ENCODE results near the gene CATSPERZ.

CATSPERZ gene

DNA sequence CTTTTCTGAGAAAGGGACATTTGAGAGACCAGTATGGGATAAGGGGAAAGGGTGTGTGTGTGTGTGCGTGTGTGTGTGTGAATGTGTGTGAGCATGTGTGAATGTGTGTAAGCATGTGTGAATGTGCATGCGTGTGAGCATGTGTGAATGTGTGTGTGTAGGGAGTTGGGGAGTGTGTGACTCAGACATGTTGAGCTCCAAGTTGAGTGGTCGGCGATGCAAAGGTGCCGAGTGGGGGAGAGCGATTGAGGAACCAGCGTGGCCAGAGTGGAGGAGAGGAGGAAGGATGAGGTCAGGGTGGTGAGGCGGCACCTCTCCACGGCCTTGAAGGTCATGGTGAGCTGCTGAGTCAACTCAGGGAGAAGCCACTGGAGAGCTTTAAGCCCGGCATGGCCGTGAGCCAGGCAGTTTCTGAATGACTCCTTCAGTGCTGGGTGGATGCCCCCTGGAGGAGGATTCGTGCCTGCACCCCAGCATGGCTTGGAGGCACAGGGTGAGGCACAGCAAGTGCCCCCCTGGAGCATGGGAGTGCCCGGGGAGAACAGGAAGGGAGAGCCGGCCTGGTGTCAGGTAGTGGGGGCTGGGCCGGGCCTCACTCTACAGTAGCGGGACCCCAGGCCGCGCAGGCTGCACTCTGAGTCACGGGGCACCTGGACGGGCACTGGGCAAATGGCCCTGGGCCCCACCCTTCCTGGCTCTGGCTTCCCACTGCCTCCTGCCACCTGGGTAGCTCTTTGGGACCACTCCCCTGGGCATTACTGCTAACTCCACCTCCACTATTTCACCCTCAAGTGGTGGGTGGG is 31.6 kb downstream of the CATSPERZ start:
- in situ Hi-C loops (cut with HindIII; ENCODE audit: low pct_ligation_motif_present, low pct_unique_long_range_greater_than_20kb, low sequenced_read_pairs): no loop called here
- DNase-seq: peak; percentile 94

DNA sequence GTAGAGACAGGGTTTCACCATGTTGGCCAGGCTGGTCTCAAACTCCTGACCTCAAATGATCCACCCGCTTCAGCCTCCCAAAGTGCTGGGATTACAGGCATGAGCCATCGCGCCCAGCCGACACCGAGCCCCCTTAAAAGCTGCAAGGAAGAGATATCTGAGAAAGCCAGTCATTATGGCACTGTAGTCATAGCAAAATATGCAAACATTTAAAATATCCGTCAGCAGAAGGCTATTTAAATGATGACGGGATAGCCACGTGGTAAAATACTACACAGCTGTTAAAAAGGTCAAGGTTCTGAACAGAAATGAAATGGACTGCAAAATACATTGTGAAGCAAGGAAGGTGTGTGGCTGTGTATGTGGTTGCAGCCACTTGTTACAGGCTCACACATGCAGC is 33.4 kb downstream of the CATSPERZ start:
- in situ Hi-C loops (cut with HindIII; ENCODE audit: low pct_ligation_motif_present, low pct_unique_long_range_greater_than_20kb, low sequenced_read_pairs): no loop called here
- no peak for DNase-seq

DNA sequence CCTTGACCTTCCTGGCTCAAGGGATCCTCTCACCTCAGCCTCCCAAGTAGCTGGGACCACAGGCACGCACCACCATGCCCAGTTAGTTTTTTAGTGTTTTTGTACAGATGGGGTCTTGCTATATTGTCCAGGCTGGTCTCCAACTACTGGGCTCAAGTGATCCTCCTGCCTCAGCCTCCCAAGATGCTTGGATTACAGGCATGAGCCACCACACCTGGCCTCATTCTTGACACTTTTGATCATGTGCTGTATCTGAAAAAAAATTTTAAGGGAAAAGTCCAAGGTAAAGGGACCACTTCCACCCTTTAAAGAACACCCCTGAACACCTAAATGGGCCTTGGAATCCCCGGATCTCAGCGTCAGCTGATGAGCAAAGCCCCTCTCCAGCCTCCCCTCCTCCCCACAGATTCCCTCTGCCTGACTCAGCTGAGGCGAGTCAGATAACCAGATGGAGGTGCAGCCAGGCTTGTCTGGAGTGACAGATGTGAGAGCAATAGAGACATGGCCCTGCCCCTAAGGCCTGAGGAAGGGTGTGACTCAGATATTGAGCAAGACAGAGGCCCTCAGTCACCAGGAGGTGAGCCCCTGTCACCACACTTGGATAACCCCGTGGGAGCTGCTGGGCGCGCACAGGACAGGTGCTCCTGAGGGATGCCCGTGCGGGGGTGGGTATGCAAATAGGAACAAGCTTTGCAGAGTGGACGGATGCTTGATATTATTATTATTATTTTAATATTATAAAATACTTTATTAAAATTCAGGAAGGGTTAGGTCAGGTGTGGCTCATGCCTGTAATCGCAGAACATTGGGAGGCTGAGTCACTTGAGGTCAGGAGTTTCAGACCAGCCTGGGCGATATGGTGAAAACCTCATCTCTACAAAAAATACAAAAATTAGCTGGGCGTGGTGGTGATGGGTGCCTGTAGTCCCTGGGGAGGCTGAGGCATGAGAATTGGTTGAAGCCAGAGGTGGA is 34.9 kb downstream of the CATSPERZ start:
- DNase-seq: peak; percentile 98
- in situ Hi-C loops (cut with HindIII; ENCODE audit: low pct_ligation_motif_present, low pct_unique_long_range_greater_than_20kb, low sequenced_read_pairs): no loop called here

DNA sequence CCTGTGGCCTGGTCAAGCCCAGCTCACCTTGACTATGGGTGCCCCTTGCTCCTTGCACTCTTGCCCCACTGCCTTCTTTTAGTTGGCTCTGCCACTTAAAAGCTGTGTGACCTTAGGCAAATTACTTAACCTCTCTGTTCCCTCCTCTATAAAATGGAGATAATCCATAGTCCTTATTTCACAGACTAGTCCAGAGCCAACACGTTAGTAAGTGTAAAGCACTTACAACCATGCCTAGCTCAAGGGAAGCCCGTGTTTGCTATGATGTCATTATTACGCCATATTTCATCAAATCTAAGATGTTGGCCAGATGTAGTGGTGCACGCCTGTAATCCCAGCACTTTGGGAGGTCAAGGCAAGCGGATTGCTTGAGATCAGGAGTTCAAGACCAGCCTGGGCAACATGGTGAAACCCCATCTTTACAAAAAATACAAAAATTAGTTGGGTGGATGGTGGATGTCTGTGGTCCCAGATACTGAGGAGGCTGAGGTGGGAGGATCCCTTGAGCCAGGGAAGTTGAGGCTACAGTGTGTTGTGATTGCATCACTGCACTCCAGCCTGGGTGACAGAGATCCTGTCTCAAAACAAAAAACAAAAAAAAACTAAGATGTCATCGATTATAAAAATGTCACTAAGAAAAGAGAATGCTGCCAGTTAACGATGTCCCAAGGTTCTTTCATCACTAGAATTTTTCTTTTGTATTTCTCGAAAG is 37.5 kb downstream of the CATSPERZ start:
- in situ Hi-C loops (cut with HindIII; ENCODE audit: low pct_ligation_motif_present, low pct_unique_long_range_greater_than_20kb, low sequenced_read_pairs): no loop called here
- no peak for DNase-seq

DNA sequence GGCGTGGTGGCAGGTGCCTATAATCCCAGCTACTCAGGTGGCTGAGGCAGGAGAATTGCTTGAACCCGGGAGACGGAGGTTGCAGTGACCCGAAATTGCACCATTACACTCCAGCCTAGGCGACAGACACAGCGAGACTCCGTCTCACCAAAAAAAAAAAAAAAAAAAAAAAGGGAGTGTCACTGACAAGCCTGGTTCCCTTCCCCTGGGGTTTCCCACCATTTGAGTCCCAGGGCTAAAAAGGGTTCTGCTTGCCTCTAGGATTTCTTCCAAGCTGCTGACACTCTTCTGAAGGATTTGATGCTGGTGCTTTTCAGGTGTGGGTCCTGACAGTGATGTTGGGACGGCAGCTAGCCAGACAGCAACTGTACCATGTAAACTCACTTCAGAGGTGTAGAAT is 38.6 kb downstream of the CATSPERZ start:
- no peak for DNase-seq
- in situ Hi-C loops (cut with HindIII; ENCODE audit: low pct_ligation_motif_present, low pct_unique_long_range_greater_than_20kb, low sequenced_read_pairs): no loop called here

DNA sequence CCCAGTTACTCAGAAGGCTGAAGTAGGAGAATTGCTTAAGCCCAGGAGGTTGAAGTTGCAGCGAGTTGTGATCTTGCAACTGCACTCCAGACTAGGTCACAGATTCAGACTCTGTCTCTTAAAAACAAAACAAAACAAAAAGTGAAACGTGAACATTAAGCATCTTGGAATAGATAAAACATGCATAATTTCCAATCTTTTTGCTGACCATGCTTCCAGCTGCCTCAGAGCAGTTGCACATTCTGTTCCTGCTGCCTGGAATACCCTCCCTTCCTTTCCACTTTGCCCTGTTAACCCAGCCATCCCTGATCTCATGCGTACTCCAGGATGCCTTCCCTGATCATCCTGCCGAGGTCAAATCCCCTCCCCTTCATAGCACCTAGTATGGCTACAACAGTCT is 39.1 kb downstream of the CATSPERZ start:
- DNase-seq: no peak
- in situ Hi-C loops (cut with HindIII; ENCODE audit: low pct_ligation_motif_present, low pct_unique_long_range_greater_than_20kb, low sequenced_read_pairs): no loop called here

DNA sequence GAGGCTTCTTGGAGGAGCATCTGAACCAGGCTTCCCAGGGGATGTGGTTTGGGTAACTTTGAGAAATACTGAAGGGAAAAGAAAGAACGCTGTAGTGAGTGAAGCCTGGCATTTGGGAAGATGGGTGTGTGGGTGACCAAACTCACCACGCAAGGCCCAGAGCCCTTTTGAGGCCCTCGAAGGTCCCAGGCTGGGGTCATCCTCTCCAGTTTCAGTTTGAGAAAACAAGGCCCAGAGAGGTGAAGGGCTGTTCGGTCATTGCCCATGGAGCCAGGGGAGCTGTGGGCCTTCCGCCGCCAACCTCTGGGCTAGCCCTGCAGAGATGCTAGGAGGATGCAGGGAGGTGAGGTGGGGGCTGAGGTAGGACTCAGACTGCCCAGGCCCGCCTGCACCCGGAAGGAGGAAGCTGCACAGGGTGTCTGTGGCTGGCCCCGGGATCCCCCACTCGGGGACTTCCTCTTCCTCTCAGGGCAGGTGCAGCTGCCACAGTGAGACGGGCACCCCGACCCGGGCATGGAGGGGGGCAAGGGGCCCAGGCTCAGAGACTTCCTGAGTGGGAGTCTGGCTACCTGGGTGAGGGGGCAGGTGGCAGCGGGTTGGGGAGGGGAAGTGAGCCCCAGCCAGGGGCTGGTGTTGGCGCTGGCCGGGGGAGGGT is 39.7 kb downstream of the CATSPERZ start, which contains the start of gene CCDC88B:
CCDC88B (plus strand) TSS at position 451 of the 655 bp plus-strand sequence; CDS start at position 514, 63 bp downstream.
- DNase-seq: no peak
- in situ Hi-C loops (cut with HindIII; ENCODE audit: low pct_ligation_motif_present, low pct_unique_long_range_greater_than_20kb, low sequenced_read_pairs): no loop called here

DNA sequence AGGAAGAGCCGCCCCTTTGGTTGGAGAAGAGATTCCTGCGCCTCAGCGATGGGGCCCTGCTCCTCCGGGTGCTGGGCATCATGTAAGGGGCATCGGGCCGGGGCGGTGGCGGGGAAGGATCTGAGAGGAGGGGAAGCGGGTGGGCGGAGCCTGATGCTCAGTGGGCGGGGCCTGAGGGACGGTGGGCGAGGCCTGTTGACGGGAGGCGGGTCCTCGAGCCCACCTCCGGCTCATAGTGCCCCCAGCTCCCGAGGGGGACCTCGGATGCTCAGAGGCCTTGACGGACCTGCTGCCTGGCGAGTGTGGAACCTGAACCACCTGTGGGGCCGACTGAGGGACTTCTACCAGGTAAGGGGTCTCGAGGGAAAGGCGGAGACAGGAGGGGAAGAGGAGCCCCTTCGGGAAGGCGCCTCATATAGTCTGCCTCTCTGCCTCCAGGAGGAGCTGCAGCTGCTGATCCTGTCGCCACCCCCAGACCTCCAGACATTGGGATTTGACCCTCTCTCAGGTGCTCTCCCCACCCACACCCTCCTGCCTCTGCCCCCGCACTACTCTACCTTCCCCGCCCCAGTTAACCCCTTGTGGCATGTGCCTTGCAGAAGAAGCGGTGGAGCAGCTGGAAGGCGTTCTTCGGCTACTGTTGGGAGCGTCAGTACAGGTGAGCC is 40.6 kb downstream of the CATSPERZ start:
- in situ Hi-C loops (cut with HindIII; ENCODE audit: low pct_ligation_motif_present, low pct_unique_long_range_greater_than_20kb, low sequenced_read_pairs): no loop called here
- DNase-seq: no peak

DNA sequence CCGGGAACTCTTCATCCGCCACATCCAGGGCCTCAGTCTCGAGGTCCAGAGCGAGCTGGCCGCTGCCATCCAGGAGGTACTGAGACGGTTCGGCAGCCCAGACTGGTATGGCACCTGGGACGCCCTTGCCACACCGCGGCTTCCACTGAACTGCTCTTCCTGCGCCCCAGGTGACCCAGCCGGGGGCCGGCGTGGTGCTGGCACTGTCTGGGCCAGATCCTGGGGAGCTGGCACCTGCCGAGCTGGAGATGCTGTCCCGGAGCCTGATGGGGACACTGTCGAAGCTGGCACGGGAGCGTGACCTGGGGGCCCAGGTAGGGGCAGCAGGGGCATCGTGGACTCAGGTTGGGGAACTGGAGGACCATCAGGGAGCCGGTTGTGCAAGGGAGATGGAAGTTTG is 41.3 kb downstream of the CATSPERZ start:
- in situ Hi-C loops (cut with HindIII; ENCODE audit: low pct_ligation_motif_present, low pct_unique_long_range_greater_than_20kb, low sequenced_read_pairs): no loop called here
- DNase-seq: no peak

DNA sequence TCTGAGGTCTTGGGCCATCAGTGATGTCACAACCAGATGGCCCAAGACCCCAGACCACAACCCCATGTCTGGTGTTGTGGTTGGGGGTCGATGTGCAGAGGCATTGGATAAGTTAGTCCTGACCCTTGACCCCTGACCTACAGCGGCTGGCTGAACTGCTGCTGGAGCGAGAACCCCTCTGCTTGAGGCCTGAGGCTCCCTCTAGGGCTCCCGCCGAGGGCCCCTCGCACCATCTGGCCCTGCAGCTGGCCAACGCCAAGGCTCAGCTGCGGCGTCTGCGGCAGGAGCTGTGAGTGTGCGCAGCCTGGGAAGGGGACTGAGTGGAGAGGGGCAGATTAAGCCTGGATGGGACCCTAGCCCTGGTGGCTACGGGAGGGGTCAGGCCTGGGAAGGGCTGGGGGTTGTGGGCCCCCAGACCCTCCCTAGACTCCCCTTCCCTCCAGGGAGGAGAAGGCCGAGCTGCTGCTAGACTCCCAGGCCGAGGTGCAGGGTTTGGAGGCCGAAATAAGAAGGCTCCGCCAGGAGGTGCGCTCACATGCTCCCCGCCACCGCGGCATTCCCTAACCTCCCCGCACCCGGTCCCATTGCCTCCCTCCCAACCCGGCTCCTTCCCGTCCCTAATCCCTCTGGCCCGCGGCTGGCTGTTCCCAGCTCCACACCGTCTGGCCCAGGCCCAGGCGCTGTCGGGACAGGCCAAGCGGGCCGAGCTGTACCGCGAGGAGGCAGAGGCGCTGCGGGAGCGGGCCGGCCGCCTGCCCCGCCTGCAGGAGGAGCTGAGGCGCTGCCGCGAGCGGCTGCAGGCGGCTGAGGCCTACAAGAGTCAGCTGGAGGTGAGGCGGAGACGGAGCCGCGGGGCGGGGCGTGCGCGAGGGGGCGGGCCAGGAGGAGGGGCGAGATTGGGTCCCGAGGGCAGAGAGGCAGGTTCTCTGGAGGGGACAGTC is 42.0 kb downstream of the CATSPERZ start:
- DNase-seq: peak; percentile 85
- in situ Hi-C loops (cut with HindIII; ENCODE audit: low pct_ligation_motif_present, low pct_unique_long_range_greater_than_20kb, low sequenced_read_pairs): no loop called here

DNA sequence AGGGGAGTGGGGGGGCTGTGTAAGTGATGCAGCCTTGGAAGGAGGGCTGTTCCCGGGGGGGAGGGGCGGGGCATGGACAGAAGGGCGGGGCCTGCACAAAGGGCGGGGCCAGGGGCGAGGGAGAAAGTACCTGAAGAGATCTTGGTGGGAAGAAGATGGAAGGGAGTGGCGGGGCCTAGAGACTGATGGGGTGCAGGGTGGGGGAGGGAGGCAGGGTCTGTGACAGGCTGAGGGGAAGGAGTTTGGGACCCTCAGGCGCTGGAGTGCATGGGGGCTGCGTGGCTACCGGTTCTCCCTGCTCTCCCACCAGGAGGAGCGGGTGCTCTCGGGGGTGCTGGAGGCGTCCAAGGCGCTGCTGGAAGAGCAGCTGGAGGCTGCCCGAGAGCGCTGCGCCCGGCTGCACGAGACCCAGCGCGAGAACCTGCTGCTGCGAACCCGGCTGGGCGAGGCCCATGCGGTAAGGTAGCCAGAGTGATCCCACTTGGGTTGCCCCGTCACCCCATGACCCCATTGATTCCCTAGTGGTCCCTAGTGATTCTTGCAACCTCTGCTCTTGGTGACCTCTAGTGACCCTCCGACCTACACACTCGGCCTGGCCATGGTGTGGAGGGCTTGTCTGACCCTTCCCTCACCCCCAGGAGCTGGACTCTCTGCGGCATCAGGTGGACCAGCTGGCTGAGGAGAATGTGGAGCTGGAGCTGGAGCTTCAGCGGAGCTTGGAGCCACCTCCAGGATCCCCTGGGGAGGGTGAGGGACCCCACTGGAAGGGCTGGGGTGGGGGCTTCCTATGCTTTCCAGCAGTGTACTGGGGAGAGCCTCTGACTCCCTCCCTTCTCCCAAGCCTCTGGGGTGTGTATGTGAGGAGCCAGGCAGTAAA is 42.9 kb downstream of the CATSPERZ start:
- DNase-seq: no peak

DNA sequence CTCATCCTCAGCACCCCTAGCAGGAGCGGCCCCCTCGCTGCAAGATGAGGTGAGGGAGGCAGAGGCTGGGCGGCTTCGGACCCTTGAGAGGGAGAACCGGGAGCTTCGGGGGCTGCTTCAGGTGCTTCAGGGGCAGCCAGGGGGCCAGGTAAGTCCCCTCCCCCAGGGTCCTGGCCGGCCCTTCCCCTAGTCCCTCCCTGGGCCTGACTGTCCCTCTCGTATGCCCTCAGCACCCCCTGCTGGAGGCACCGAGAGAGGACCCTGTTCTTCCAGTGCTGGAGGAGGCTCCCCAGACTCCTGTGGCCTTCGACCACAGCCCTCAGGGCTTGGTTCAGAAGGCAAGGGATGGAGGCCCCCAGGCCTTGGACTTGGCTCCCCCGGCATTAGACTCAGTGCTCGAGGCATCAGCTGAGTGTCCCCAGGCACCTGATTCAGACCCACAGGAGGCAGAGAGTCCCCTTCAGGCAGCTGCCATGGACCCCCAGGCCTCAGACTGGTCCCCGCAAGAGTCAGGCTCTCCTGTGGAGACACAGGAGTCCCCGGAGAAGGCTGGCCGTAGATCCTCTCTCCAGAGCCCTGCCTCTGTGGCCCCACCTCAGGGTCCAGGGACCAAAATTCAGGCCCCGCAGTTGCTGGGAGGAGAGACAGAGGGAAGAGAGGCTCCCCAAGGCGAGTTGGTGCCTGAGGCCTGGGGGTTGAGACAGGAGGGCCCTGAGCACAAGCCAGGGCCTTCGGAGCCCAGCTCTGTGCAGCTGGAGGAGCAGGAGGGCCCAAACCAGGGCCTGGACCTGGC is 43.8 kb downstream of the CATSPERZ start:
- peak; percentile 39 for DNase-seq
- in situ Hi-C loops (cut with HindIII; ENCODE audit: low pct_ligation_motif_present, low pct_unique_long_range_greater_than_20kb, low sequenced_read_pairs): no loop called here

More for the DNA sequence above, 42.9 kb downstream of the CATSPERZ start:
- in situ Hi-C loops (cut with HindIII; ENCODE audit: low pct_ligation_motif_present, low pct_unique_long_range_greater_than_20kb, low sequenced_read_pairs): no loop called here

DNA sequence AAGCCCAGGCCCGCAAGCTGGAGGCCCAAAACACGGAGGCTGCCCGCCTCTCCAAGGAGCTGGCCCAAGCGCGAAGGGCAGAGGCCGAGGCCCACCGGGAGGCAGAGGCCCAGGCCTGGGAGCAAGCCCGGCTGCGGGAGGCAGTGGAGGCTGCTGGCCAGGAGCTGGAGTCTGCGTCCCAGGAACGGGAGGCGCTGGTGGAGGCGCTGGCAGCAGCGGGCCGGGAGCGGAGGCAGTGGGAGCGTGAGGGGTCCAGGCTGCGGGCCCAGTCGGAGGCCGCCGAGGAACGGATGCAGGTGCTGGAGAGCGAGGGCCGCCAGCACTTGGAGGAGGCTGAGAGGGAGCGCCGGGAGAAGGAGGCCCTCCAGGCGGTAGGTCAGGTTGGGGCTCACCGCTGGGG is 44.6 kb downstream of the CATSPERZ start:
- in situ Hi-C loops (cut with HindIII; ENCODE audit: low pct_ligation_motif_present, low pct_unique_long_range_greater_than_20kb, low sequenced_read_pairs): no loop called here
- DNase-seq: no peak

DNA sequence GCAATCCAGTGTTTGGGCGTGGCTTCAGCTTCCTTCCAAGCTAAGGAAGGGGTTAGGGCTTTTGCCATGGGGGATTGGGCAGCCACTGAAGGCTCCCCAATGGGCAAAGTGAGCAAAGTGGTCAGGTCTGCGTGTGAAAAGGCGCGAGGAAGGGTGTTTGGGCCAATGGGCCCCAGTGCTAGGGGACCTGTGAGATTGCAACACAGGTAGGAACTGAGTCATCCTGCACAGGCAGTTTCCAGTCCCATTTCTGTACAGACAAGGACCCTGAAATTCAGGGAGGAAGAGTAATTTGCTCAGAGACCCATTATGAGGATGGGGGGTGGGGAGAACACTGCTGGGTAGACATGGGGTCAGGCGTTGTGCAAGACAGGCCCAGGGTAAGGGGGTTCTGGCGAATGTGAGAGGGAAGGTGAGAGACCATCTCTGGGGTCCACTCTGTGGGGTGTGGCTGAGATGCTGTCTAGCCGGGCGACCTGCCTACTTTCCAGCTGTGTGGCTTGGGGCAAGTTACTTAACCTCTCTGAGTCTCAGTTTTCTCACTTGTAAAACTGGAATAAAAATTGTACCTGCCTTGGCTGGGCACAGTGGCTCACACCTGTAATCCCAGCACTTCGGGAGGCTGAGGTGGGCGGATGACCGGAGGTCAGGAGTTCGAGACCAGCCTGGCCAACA is 47.2 kb downstream of the CATSPERZ start:
- in situ Hi-C loops (cut with HindIII; ENCODE audit: low pct_ligation_motif_present, low pct_unique_long_range_greater_than_20kb, low sequenced_read_pairs): no loop called here

More for the DNA sequence above, 47.2 kb downstream of the CATSPERZ start:
- DNase-seq: no peak
